K562 (cell line): ENCODE results near the gene TMCC1. TPM values are rescaled to one million over a fixed set of nuclear protein-coding genes. Genes with fewer than 3 reads are reported as not detected.

Experiments used
- polyA plus RNA-seq, 8 experiments: library from polyadenylated mRNA; depleted of rRNA in 4 of 8; stranded (reverse) in 5 of 8; unstranded in 3 of 8; fragments of >200 nt; fragmentation: Nextera tagmentation in 2 of 8; fragmentation: Illumina TruSeq in 1 of 8; extraction: Ambion mirVana in 2 of 8; extraction: Trizol in 1 of 8; gene quantifications; 2 replicates each; pipeline versions ENCODE4 v1.2.1 to v1.2.3, GENCODE V29; 2011 to 2014; ENCODE audit warnings: inconsistent platforms in 1 of 8, missing spikeins in 1 of 8
- total RNA-seq, 7 experiments: library from RNA; depleted of rRNA in 6 of 7; stranded (reverse); fragments of >200 nt in 6 of 7; fragmentation: Illumina TruSeq in 2 of 7; extraction: Trizol in 2 of 7; gene quantifications; 2 replicates each; pipeline versions ENCODE4 v1.2.1 to v1.2.3, GENCODE V29; 2011 to 2021; ENCODE audit warnings: low replicate concordance in 1 of 7
- TF ChIP-seq, protein P1 (sequence below), 2 experiments: fragments of 450-650 bp; IDR thresholded peaks; 2 replicates each; pipeline ENCODE4 v1.6.1; 2016; ENCODE audit warnings: mild to moderate bottlenecking in 2 of 2, borderline replicate concordance in 1 of 2, low read depth in 1 of 2, moderate library complexity in 1 of 2

TMCC1 gene
- total and polyA plus RNA-seq, 9 of the 15 experiments (the other 6 are each of a cell fraction or from before 2014, with no cell fraction given), result 0.89 to 8.7 (median 4.0) TPM

GRCh38 chr3:129897026-129897425, 3.5 kb upstream of the TMCC1 start (continued):
- TF ChIP-seq, protein P1, sequence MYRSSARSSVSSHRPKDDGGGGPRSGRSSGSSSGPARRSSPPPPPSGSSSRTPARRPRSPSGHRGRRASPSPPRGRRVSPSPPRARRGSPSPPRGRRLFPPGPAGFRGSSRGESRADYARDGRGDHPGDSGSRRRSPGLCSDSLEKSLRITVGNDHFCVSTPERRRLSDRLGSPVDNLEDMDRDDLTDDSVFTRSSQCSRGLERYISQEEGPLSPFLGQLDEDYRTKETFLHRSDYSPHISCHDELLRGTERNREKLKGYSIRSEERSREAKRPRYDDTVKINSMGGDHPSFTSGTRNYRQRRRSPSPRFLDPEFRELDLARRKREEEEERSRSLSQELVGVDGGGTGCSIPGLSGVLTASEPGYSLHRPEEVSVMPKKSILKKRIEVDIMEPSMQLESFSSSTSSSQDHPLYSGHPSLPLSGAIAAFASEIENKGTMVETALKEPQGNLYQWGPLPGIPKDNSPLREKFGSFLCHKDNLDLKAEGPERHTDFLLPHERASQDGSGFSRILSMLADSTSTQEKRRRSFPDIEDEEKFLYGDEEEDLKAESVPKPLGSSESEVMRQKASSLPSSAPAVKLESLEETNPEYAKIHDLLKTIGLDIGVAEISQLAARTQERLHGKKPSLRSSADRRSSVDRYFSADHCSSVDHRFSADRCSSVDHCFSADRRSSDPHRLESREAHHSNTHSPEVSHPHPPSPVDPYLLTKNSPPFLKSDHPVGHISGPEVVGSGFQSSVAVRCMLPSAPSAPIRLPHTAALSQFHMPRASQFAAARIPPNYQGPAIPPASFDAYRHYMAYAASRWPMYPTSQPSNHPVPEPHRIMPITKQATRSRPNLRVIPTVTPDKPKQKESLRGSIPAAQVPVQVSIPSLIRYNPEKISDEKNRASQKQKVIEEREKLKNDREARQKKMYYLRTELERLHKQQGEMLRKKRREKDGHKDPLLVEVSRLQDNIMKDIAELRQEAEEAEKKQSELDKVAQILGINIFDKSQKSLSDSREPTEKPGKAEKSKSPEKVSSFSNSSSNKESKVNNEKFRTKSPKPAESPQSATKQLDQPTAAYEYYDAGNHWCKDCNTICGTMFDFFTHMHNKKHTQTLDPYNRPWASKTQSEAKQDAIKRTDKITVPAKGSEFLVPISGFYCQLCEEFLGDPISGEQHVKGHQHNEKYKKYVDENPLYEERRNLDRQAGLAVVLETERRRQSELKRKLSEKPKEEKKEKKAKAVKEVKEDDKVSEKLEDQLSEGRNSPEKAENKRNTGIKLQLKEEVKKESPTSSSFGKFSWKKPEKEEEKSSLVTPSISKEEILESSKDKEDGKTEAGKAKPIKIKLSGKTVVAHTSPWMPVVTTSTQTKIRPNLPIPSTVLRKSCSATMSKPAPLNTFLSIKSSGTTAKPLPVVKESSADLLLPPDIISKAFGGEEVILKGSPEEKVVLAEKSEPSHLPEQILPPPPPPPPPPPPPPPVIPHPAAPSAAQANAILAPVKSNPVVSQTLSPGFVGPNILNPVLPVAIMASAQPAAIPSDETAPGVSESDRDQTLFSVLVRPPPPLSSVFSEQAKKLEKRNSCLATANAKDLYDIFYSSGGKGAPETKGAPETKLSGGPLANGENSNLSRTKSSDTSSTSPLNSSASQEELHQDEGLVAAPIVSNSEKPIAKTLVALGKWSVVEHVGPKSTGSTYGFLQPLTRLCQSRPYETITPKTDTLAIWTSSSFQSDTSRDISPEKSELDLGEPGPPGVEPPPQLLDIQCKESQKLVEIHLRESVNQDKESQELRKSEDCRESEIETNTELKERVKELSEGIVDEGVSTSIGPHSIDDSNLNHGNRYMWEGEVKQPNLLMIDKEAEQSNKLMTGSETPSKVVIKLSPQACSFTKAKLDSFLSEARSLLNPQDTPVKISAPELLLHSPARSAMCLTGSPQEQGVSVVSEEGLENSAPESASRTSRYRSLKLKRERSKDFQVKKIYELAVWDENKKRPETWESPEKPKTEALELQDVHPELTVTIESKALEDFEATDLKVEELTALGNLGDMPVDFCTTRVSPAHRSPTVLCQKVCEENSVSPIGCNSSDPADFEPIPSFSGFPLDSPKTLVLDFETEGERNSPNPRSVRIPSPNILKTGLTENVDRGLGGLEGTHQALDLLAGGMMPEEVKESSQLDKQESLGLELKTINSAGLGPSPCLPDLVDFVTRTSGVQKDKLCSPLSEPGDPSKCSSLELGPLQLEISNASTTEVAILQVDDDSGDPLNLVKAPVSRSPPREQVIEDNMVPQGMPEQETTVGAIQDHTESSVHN (IDR thresholded peaks at IDR 0.05; ENCODE audit: borderline replicate concordance in 1 of 2, low read depth in 1 of 2), result no peak
- TF ChIP-seq, all 486 proteins: peak for 0
